ENCODE data around the gene REXO2. TPM values are rescaled to one million over a fixed set of nuclear protein-coding genes. Genes with fewer than 3 reads are reported as not detected.

The REXO2 gene
- total RNA-seq, 2 donors from 2014 or later: 46.6 to 55.5 TPM

DNA sequence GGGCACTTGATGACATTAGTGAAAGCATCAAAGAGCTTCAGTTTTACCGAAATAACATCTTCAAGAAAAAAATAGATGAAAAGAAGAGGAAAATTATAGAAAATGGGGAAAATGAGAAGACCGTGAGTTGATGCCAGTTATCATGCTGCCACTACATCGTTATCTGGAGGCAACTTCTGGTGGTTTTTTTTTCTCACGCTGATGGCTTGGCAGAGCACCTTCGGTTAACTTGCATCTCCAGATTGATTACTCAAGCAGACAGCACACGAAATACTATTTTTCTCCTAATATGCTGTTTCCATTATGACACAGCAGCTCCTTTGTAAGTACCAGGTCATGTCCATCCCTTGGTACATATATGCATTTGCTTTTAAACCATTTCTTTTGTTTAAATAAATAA is 10.6 kb downstream of the REXO2 start:
- H3K9ac ChIP-seq (ENCODE audit: low read depth in 2 of 2, low read length in 2 of 2): no peak overlapping the region
- H3K4me1 ChIP-seq: no peaks in the 10 kb centered on the region
- no peaks in the 10 kb centered on the region for H3K9me3 ChIP-seq
- DNase-seq: no peak
- H3K4me3 ChIP-seq: no peak overlapping the region
- intact Hi-C loops (cut with DNase I): loop anchor here (5.0 kb wide), 1 partner anchor 473 kb away; the partner anchor contains the start of gene HTR3A
- TF ChIP-seq, protein P1, sequence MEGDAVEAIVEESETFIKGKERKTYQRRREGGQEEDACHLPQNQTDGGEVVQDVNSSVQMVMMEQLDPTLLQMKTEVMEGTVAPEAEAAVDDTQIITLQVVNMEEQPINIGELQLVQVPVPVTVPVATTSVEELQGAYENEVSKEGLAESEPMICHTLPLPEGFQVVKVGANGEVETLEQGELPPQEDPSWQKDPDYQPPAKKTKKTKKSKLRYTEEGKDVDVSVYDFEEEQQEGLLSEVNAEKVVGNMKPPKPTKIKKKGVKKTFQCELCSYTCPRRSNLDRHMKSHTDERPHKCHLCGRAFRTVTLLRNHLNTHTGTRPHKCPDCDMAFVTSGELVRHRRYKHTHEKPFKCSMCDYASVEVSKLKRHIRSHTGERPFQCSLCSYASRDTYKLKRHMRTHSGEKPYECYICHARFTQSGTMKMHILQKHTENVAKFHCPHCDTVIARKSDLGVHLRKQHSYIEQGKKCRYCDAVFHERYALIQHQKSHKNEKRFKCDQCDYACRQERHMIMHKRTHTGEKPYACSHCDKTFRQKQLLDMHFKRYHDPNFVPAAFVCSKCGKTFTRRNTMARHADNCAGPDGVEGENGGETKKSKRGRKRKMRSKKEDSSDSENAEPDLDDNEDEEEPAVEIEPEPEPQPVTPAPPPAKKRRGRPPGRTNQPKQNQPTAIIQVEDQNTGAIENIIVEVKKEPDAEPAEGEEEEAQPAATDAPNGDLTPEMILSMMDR (IDR thresholded peaks at IDR 0.05): no peak
- H3K27ac ChIP-seq: no peak overlapping the region
- no peaks in the 10 kb centered on the region for H3K36me3 ChIP-seq
- H3K27me3 ChIP-seq: no peaks in the 10 kb centered on the region

DNA sequence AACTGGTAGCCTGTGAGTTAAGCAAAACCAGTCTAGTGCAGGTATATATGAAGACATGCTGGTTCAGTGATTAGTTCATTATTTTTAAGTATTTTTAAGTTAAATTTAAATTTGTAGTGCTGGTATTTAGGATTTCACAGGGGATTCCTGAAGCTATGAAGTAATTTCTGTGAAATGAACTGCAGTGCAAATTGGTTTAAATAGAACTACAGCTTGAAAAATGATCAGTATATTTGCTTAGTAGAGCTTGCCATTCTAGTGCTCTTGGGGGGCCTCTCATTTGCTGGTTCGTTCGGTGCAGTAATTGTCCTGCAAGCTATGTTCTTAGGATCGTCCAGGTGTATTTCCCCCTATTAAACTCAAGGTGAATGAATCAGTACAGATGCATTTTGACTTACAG is 13.1 kb downstream of the REXO2 start:
- Histone ChIP-seq H3K27ac (no peak overlapping the region), H3K9ac (ENCODE audit: low read depth in 2 of 2, low read length in 2 of 2) (no peak overlapping the region), H3K27me3 (no peaks in the 10 kb centered on the region), H3K4me1 (no peaks in the 10 kb centered on the region), H3K4me3 (no peak overlapping the region), H3K36me3 (no peaks in the 10 kb centered on the region), H3K9me3 (no peaks in the 10 kb centered on the region)
- no peak for DNase-seq
- intact Hi-C loops (cut with DNase I): loop anchor here (5.0 kb wide), 1 partner anchor 475 kb away; the partner anchor contains the start of gene HTR3A
- TF ChIP-seq, protein P1 (IDR thresholded peaks at IDR 0.05): no peak

DNA sequence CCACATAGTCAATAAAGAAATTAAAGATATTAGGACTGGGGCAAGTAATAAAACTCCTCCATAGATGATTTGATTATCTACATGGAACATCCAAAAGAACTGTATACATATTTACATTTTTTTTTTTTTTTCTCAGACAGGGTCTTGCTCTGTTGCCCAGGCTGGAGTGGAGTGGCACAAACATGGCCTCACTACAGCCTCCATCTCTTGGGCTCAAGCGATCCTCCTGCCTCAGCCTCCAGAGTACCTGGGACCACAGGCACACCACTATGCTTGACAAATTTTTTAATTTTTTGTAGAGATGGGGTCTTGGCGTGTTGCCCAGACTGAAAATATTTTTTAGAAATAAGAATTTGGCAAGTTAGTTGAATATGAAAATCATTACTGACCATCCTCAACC is 24.7 kb downstream of the REXO2 start:
- Histone ChIP-seq H3K9ac (ENCODE audit: low read depth in 2 of 2, low read length in 2 of 2) (no peak overlapping the region), H3K9me3 (no peaks in the 10 kb centered on the region), H3K4me3 (no peak overlapping the region), H3K27me3 (no peaks in the 10 kb centered on the region), H3K27ac (no peak overlapping the region), H3K36me3 (no peaks in the 10 kb centered on the region), H3K4me1 (no peaks in the 10 kb centered on the region)
- intact Hi-C loops (cut with DNase I): no loop called here
- TF ChIP-seq, protein P1 (IDR thresholded peaks at IDR 0.05): no peak
- no peak for DNase-seq

DNA sequence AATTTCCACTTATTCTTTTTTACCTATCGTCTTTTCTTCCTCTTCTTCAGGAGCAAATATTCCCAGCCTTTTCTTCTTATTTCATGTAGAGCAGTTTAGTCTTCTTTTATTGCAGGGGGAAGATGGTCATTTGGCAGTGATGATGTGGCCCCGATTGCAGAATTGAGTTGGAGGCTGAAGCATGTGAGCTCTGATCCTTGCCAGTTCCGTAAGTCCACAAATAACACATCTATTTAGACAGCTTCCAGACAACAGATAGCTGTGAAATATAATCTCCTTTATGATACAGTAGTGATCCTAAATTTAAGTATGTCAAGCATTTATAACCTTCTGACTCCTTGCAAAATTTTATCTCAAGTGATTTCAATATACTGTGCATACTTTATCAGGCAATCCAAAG is 27.5 kb downstream of the REXO2 start:
- no peak overlapping the region for H3K4me3 ChIP-seq
- intact Hi-C loops (cut with DNase I): no loop called here
- H3K27me3 ChIP-seq: no peaks in the 10 kb centered on the region
- TF ChIP-seq, protein P1 (IDR thresholded peaks at IDR 0.05): no peak
- DNase-seq: no peak
- no peaks in the 10 kb centered on the region for H3K9me3 ChIP-seq
- no peak overlapping the region for H3K27ac ChIP-seq
- H3K36me3 ChIP-seq: no peaks in the 10 kb centered on the region
- H3K9ac ChIP-seq (ENCODE audit: low read depth in 2 of 2, low read length in 2 of 2): no peak overlapping the region
- no peaks in the 10 kb centered on the region for H3K4me1 ChIP-seq

DNA sequence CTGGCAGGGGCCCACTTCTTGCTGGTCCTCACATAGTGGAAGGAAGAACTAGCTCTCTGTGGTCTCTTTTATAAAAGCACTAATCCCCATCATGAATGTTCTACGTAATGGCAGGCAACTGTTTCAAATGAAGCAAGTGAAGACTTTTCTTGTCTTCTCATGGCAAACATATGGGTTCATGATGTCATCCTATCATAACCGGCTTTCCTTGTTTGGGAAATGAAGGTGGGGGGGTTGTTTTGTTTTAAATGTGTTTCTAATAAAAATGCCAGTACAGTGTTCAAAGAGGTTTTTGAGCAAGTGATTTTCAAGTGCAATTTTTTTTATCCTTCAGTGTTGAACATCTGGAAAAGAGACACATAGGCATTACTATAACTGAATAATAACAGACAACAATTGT is 33.4 kb downstream of the REXO2 start:
- Histone ChIP-seq H3K27me3 (no peaks in the 10 kb centered on the region), H3K9ac (ENCODE audit: low read depth in 2 of 2, low read length in 2 of 2) (no peak overlapping the region), H3K9me3 (no peaks in the 10 kb centered on the region), H3K4me1 (no peaks in the 10 kb centered on the region), H3K27ac (no peak overlapping the region), H3K36me3 (no peaks in the 10 kb centered on the region), H3K4me3 (no peak overlapping the region)
- TF ChIP-seq, protein P1 (IDR thresholded peaks at IDR 0.05): no peak
- intact Hi-C loops (cut with DNase I): no loop called here
- no peak for DNase-seq

All from colonic mucosa (tissue), 4 donors.